HL-60 (cell line): ENCODE data around the gene MOB3C.

ENCODE experiments used
- DNase-seq, 2 experiments: peaks; one replicate each; pipeline ENCODE4 v3.0.0-alpha.2; 2010 to 2020; ENCODE audit warnings: low read depth in 1 of 2, low spot score in 1 of 2
- H3K27ac ChIP-seq: fragments of 250-450 bp; sonication (Bioruptor Pico); replicated peaks from 2 replicates; pipeline ENCODE4 v1.5.1; 2020; ENCODE audit warnings: mild to moderate bottlenecking, moderate library complexity
- H3K27me3 ChIP-seq: fragments of 250-450 bp; sonication (Bioruptor Pico); 2 replicates; pipeline ENCODE4 v1.5.1; 2021; ENCODE audit warnings: mild to moderate bottlenecking, moderate library complexity; ENCODE audit not compliant: insufficient read depth, poor library complexity, severe bottlenecking
- H3K4me3 ChIP-seq: replicated peaks from 2 replicates; pipeline ENCODE4 v1.5.1; 2011; ENCODE audit warnings: mild to moderate bottlenecking, control low read depth, low read length; ENCODE audit not compliant: insufficient read depth
- GABPA ChIP-seq: IDR thresholded peaks from 2 replicates; pipeline ENCODE4 v1.6.1; 2012; ENCODE audit warnings: low read depth
- POLR2AphosphoS5 ChIP-seq: IDR thresholded peaks from 2 replicates; pipeline ENCODE4 v1.6.1; 2012; ENCODE audit warnings: low read depth
- REST ChIP-seq: IDR thresholded peaks from 2 replicates; pipeline ENCODE4 v1.6.1; 2012; ENCODE audit warnings: low read depth; ENCODE audit not compliant: insufficient replicate concordance
- SPI1 ChIP-seq: IDR thresholded peaks from 2 replicates; pipeline ENCODE4 v1.6.1; 2012; ENCODE audit warnings: low read depth, mild to moderate bottlenecking, borderline replicate concordance
- TF ChIP-seq, protein P1 (sequence below): IDR thresholded peaks from one replicate; pipeline ENCODE4 v1.5.1; 2011; ENCODE audit warnings: low read length, control low read depth, inconsistent platforms; ENCODE audit not compliant: insufficient read depth

MOB3C gene

GRCh38 chr1:46601257-46602007, 15.2 kb downstream of the MOB3C start:
- no peak for DNase-seq
- H3K4me3 ChIP-seq: no peak overlapping the region
- no peaks in the 10 kb centered on the region for H3K27me3 ChIP-seq

DNA sequence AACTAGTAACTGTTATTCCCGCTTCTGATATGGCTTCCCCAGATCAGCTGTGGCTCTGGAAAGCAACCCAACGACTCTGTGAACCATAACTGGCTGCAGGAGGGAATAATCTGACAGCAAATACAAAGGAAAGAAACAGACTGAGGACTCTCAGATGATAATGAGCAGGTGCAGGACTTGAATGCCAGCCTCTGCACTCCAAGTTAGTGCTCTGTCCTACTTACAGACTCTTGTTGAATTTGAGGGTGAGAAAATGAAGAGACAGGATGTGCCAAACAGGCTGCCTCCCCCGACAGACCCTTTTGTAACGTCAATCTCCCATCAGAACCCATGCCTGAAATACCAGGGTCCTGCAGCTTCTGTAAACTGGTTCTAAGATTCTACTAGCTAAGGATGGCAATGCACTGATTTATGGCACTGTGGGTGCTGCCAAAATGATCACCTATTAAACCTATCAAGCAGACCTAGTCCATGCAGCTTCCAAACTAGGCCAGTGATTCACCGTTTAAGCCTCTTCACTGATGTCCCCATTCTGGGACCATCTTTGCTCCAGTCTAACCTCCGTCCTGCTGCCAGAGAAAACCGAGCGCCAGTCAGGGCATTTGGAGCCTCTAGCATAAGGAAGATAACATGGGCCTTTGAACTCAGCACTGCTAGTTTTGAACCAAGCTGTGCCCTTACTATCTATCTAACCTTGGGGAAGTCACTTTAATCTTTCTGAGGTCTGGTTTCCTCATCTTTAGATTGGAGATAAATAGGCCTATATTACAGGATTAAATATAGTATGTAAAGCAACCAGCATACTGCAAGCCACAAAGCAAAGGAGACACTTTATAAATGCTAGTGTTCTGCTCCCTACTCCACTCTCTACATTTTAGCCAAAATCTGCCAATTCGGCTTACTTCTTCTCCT, 17.3 kb downstream of the MOB3C start:
- H3K4me3 ChIP-seq: no peak overlapping the region
- no peak for DNase-seq
- TF ChIP-seq, protein P1, sequence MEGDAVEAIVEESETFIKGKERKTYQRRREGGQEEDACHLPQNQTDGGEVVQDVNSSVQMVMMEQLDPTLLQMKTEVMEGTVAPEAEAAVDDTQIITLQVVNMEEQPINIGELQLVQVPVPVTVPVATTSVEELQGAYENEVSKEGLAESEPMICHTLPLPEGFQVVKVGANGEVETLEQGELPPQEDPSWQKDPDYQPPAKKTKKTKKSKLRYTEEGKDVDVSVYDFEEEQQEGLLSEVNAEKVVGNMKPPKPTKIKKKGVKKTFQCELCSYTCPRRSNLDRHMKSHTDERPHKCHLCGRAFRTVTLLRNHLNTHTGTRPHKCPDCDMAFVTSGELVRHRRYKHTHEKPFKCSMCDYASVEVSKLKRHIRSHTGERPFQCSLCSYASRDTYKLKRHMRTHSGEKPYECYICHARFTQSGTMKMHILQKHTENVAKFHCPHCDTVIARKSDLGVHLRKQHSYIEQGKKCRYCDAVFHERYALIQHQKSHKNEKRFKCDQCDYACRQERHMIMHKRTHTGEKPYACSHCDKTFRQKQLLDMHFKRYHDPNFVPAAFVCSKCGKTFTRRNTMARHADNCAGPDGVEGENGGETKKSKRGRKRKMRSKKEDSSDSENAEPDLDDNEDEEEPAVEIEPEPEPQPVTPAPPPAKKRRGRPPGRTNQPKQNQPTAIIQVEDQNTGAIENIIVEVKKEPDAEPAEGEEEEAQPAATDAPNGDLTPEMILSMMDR: no peak
- TF ChIP-seq POLR2AphosphoS5 (no peak), SPI1 (no peak), GABPA (no peak), REST (no peak)

More at GRCh38 chr1:46601257-46602007, 15.2 kb downstream of the MOB3C start:
- no peak overlapping the region for H3K27ac ChIP-seq
- no peak for TF ChIP-seq GABPA
- TF ChIP-seq, protein P1: no peak
- no peak for TF ChIP-seq POLR2AphosphoS5
- no peak for TF ChIP-seq REST
- TF ChIP-seq SPI1: no peak

GRCh38 chr1:46596846-46597245, 19.8 kb downstream of the MOB3C start:
- no peak overlapping the region for H3K4me3 ChIP-seq
- no peaks in the 10 kb centered on the region for H3K27me3 ChIP-seq
- TF ChIP-seq SPI1 (no peak), POLR2AphosphoS5 (no peak), GABPA (no peak), REST (no peak)
- TF ChIP-seq, protein P1: no peak
- no peak for DNase-seq
- H3K27ac ChIP-seq: no peak overlapping the region

More for the DNA sequence above, 17.3 kb downstream of the MOB3C start:
- Histone ChIP-seq H3K27me3 (no peaks in the 10 kb centered on the region), H3K27ac (no peak overlapping the region)
